ENCODE results near the gene TBC1D5.

- TF ChIP-seq EZH2 (IDR thresholded peaks at IDR 0.05; ENCODE audit: borderline replicate concordance, low read length): no peak
- no peak for TF ChIP-seq CTCF (conservative IDR thresholded peaks at IDR 0.05 in 1 of 2, IDR thresholded peaks at IDR 0.05 in 1 of 2; ENCODE audit: extremely low read depth in 1 of 2, insufficient read depth in 1 of 2, low read depth in 1 of 2, low read length in 2 of 2)
These were observed 113.0 kb downstream of the TBC1D5 start for GRCh38 chr3:17629400-17629799.

All from mammary epithelial cell (primary cell).